HG02981 (cell line): ENCODE results near the gene CLMP.
"Not testable (repeated sequence)": the region's sequence is repeated elsewhere in the genome, so short reads cannot be mapped to it uniquely, and the experiment has no call there.

Source experiments
- ATAC-seq: cut with Tn5 transposase; IDR thresholded peaks from one replicate; pipeline ENCODE4 v1.9.1; 2021; ENCODE audit warnings: mild to moderate bottlenecking, moderate library complexity; ENCODE audit not compliant: unreplicated experiment

CLMP gene

DNA sequence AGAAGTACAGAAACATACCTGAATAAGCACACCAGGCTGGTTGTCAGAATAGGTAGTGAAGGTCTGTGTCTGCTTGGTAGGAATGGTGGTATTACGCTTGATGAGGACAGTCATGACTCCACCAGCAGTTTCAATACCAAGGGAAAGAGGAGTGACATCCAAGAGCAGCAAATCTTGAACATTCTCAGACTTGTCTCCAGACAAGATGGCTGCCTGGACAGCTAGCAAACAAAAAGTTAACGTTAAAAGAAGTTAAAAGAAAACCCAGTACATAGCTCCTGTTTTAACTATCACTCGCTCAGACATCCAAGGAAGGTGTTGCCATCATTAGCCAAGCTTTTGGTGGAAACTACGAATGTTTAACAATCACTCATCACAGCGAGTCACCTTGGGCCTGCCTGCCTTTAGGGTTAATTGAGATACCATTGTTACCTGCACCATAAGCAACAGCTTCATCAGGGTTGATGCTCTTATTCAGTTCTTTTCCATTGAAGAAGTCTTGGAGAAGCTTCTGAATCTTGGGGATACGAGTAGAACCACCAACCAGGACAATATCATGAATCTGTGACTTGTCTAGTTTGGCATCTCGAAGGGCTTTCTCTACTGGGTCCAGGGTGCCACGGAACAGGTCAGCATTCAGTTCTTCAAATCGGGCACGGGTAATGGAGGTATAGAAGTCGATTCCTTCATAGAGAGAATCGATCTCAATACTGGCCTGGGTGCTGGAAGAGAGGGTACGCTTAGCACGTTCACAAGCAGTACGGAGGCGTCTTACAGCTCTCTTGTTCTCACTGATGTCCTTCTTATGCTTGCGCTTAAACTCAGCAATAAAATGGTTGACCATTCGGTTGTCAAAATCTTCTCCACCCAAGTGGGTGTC lies 135.8 kb downstream of the CLMP start:
- not testable (repeated sequence) for ATAC-seq

DNA sequence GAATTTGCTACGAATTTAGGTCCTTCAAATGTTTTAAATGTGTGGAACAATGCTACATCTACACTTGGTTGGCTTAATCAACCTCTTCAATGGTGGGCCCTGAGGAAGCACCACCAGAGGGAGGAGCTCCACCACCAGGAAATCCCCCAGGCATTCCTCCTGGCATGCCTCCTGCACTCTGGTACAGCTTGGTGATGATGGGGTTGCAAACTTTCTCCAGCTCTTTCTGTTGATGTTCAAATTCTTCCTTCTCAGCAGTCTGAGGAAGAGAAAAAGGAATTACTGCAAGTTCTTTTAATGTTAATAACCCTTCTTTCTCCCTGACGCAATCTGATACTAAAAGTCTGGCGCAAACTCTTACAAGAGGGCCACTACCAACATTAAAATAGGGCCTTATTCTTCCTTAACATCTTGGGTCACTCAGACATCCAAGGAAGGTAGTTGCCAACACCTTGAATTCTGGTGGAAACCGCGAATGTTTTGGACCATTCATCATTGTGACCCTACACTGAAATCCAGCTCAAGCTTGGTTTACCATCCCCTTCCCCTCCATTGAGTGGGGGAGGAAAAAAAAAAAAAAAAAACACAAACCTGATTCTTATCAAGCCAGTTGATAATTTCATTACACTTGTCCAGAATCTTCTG lies 137.3 kb downstream of the CLMP start:
- ATAC-seq: no peak

DNA sequence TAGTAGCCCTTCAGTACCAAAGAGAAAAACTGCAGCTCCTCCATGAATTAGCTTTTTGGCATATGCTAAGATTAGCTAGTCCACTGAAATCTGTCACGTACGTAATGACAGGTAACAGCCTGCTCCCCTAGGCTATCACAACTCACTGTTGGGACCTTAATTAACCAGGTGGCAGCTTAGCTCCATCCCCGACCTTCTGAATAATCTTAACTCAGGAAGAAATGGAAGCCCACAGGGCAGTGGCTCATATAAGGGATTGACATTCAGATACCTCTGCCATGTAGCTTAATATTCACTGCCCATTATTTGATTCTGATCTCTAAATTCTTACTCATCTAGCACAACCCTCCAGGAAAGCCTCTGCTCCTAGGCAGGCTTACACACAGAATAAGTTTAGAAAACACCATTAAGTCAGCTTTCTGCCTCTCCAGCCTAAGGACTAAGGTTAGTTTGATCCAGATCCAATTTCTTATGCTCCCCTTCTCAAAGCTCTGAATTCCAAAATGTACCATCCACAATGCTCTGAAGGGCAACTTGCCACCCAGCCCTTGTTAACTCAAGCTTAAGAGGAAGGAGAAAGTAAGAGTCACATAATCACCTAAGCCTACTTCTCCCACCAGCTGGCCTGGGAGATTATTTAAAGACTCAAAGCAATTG lies 138.1 kb downstream of the CLMP start:
- ATAC-seq: no peak

DNA sequence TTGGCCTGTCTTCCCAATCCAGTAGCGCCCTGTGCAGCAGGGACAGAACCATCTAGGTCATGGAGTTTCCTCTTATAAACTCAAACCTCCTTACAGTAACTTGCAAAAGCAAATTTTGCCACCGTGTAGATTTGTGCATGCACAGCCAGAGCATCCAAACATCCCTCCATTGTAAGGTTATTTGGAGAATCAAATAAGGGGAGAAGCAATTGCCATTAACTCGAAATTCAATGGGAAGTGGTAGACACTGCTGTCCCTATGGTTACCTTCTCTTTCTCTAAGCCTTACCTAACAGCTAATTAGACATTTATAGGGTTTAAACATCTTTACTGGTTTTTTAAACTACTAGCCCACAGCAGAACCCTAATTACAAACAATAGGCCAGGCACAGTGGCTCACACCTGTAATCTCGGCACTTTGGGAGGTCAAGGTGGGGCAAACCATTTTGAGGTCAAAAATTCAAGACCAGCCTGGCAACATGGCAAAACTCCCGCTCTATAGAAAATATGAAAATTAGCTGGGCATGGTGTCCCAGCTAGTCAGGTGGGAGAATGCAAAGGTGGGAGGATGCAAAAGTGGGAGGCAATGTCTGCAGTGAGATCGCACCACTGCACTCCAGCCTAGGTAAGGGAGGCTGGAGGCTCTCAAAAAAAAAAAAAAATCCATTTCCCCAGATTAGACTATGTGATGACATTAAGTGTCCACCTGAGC lies 139.7 kb downstream of the CLMP start:
- ATAC-seq: no peak

DNA sequence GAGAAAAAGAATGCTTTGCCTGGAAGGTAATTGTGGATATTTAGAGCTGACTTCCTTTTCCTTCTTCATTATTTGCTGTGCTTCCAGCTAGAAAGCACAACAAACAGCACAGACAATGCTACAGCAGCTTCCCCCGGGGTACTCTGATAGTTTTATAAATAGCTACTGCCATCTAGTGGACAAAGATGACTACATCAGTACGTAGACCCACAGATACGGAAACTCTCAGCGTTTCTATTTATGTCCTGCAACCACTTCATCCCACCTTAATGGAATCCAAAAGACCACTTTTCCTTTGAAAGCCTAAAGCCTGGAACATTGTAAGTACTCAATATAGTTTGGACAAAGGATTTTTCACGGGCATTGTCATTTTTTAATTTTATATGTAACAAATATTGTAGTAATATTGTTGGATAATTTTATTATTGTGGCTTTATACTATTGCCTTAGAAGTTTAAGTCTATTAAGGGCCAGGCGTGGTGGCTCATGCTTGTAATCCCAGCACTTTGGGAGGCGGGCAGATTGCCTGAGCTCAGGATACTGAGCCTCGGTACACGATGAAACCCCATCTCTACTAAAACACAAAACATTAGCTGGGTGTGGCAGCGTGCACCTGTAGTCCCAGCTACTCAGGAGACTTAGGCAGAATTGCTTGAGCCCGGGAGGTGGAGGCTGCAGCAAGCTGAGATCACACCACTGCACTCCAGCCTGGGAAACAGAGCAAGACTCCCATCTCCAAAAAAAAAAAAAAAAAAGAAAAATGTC lies 140.6 kb downstream of the CLMP start:
- ATAC-seq: peak; percentile 79

DNA sequence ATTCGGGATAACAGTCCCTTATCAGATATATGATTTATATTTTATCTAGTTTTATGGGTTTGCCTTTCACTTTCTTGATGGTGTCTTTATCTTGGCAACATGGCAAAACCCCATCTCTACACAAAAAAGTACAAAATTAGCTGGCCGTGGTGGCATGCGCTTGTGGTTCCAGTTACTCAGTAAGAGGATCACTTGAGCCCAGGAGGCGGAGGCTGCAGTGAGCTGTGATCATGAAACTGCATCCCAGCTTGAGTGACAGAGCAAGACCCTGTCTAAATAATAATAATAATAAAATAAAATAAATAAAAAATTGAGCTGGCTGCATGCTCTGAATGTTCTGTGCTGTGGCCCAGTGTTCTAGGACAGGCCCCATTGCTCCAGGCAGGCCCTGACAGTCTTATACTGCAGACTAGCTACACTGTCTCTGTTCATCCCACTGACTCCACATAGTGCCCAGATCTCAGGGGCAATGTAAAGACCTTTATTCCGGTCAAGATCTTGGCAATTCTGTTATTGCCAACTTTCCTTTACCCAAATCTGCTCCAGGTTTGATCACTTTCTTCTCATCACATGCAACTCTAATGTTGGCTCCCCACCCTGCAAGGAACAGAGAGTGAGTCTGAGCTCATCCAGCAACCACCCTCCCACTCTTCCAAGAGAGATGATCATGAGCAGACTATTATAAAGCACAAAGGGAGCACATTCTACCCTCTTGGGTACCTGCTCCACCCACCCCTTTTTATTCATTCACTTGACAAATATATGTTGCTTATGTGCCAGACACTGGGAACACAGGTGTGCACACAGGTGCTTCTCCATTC lies 141.9 kb downstream of the CLMP start:
- no peak for ATAC-seq

DNA sequence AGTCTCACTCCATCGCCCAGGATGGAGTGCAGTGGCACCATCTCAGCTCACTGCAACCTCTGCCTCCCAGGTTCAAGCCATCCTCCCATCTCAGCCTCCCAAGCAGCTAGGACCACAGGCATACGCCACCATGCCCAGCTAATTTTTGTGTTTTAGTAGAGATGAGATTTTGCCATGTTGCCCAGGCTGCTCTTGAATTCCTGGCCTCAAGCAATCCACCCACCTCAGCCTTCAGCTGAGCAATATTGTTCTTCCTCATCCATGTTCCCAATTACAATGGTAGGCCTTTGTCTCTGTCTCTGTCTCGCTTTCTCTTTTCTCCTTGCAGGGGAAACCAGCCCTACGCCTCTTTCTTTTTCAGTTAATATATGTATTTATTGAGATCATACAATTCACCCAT lies 143.4 kb downstream of the CLMP start:
- no peak for ATAC-seq

DNA sequence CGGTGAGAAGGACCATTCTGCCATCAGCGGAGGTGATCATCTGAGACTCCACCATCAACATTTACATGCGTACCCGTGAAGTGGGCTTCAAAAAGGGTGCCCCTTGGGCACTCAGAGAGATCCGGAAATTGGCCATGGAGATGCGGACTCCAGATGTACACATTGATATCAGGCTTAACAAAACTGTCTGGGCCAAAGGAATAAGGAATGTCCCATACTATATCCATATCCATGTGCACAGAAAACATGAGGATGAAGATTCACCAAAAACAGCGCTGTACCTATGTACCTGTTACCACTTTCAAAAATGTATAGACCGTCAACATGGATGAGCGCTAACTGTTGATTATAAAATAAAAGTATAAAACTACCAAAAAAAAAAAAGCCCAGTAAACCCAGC lies 143.9 kb downstream of the CLMP start:
- ATAC-seq: no peak

DNA sequence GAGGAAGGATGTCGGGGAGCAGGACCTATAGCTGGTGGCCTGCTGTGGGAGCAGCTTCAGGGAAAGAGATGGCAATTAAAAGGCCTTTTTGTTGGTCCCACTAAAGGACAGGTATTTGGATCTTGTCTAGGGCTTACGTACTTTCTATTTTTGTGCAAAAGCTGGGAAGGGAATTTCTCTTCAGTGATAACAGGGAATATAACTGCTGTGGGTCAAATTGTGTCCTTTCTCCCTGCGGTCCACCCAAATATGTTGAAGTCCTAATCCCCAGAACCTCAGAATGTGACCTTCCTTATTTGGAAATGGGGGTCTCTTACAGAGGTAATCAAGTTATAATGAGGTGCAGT lies 147.1 kb downstream of the CLMP start:
- ATAC-seq: no peak

DNA sequence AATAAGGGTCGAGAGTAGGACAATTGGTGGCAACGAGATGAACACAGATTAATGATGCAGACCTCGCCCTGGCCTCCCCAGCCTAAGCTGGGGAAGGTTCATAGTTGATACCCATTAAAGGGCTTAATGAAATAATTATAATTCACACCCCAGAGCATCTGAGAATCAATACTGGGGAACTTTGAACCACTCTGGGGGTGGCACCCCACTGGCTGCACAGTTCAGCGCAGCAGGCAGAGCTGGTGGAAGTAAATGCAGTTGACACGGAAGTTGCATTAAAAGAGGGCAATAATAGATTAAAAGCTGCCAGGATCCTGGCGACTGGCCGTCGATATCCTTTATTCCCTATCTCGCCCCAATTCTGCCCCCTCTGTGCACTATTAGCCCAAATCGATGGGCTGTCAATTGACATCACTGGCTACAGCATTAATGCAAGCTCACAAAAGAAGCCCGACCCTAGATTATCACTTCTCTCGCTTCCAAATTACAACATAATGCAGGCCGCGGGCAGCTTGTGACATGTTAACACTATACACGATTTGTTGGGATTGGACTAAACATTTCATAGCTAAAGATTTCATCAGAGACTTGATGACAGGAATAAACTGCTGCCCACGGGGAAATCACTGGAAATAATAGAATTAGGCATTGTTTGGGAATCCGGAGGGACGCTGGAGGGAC lies 147.6 kb downstream of the CLMP start:
- ATAC-seq: no peak

DNA sequence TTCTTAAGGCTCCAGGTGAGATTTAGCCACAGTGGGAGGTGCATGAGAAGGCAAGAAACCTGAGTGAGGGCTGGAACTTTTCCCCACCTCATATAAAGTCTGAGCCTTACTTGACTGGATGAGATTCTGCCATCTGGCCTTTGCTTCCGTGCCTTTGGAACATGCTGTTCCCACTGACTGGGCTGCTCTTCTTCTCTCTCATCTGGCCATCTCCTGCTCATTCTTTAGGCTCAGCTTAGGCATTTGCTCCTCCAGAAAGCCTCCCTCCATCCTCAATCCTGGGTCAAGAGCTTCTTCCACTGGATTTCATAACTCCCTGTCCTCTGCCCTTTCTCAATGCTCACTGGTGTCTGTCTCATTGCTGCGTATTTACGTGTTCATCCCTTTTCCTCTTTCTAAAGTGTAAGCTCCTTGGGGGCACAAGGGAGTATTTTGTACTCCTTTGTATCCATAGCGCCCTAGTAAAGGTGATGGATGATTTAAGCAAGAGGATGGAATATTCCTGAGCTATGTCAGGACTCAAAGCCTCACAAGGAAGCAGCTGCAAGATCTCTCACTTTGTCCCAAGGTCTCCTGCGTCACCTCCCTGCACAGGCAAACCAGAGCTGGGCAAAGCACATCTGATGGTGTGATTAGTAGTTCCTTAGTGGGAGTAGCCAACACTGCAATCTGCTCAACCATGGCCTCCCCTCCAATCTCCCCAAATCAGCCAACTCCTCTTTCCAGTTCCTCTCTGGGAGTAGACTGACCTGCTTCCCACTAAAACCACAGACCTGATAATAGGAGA lies 148.4 kb downstream of the CLMP start:
- ATAC-seq: no peak

DNA sequence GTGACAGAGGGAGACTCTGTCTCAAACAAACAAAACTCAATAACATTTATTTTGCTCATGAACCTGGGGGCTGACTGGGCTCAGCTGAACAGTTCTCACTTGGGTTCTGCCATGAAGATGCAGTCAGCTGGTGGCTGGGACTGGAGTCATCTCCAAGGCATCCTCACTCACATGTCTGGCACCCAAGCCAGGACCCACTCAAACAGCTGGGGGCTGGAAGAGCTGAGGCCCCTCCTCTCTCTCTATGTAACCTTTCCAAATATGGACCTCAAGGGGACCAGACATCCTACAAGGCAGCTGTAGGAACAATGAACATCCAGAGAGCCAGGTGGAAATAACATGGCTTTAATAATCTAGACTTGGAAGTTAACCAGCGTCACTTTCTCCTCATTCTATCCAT lies 149.9 kb downstream of the CLMP start:
- no peak for ATAC-seq

DNA sequence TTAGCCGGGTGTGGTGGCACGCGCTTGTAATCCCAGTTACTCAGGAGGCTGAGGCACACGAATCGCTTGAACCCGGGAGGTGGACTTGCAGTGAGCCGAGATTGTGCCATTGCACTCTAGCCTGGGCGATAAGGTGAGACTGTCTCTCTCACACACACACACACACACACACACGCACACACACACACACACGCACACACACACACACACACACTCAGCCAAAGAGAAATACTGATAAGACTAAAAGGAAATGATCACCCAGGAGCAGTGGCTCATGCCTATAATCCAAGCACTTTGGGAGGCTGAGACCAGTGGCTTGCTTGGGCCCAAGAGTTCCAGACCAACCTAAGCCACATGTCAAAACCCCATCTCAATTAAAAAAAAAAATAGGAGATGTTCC lies 153.9 kb downstream of the CLMP start:
- ATAC-seq: no peak

DNA sequence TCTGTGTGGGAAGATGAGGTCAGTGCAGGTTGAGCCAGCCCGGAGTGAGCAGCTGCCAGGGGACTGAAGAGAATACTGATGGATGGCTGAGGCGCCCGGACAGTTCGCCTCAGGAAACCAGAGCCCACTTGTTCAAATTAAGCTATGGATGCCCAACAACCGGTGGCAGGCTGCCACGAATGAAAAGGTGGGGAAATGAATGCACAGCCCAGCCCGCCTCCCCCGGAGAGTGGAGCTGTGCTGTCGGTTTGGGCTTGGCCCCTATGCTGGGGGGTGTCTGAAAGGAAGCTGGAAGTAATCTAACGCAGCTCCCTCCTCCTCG lies 155.0 kb downstream of the CLMP start:
- no peak for ATAC-seq

DNA sequence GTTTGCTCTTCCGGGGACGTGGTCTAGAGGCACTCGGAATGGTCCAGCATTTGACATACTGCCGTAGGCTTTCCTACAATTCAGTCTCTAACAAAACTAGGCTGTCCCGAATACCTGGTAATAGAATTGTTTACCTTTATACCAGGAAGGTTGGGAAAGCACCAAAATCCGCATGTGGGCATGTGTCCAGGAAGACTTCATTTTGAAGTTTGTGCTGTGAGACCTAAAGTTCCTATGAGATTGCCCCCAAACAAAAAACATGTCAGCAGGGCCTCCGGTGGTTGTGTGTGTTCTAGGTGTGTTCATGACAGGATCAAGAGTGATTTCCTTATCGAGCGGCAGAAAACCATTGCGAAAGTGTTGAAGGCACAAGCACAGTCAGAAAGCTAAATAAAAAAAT lies 159.2 kb downstream of the CLMP start:
- no peak for ATAC-seq

DNA sequence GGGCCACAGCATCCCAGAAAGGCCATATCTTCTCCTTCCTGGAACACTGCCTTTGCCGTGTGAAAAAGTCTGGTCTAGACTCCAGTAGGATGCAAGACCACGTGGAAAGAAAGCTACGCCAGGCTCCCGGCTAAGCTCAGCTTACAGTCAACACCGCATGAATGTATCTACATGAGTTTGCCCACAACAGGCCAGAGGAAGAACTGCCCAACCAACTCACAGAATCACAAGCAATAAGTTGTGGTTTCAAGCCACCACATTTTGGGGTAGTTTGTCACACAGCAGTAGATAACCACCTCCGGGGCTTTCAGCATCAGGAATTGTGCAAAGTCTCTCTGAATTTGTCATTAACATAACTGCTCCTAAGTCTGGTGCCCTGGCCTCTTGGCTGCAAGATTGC lies 160.5 kb downstream of the CLMP start:
- ATAC-seq: no peak

DNA sequence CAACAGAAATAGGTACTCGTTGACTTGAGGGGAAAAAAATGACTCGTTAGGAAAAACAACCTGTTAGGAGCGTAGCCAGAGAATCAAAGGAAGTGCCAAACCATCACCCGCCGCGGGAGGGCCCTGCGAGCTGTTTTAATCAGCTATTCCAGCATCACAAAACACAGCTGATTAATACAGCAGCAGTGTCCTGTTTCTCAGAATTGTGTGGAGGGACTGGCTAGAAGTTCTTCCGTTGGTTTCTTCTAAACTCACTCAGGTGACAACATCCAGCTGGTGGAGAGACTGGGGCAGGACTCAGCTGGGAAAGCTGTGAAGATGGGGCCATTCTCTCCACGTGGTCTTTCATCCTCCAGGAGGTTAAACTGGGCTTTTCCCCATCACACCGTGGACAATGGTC lies 161.2 kb downstream of the CLMP start:
- ATAC-seq: no peak

DNA sequence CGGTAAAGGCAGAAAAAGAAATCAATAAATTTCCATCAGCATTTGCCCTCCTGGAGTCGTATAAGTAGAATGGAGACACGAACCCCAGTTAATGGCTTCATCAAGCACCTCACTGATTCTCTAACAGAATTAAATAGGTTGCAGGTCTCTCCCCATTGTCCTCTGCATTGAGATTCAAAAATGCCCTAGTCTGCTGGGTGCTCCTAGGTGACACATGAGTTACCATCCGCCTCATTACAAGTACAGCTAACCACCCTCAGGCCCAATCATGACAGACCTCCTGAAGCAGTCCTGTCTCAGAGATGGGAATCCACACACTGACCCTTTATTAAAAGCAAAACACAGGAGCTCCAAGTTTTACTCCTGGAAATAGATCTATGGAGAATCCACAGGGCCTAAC lies 164.5 kb downstream of the CLMP start:
- ATAC-seq: no peak

DNA sequence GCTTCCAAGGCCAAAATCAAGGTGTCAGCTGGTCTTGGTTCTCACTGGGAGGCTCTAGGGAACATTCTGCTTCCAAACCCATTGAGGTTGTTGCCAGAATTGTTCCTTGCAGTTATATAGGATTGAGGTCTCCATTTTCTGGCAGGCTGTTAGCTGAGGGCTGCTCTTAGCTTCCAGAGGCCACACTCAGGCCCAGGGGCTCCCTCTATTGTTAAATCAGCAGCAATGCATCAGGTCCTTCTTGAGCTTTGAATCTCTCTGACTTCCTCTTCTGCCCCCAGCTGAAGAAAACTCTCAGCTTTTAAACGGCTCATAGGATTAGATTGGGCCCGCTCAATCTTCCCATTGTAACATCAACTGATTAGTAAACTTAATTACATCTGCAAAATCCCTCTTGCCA lies 174.1 kb downstream of the CLMP start:
- peak; percentile 83 for ATAC-seq
